Upper lobe of right lung (tissue), 1 donor: ENCODE measurements around the gene CMKLR1. TPM values are rescaled to one million over a fixed set of nuclear protein-coding genes. Genes with fewer than 3 reads are reported as not detected.

Source experiments
- ATAC-seq: fragments of 200-7000 bp; cut with Tn5 transposase; one replicate; pipeline ENCODE4 v1.9.1; 2020; ENCODE audit warnings: mild to moderate bottlenecking, moderate library complexity
- DNase-seq: peaks from one replicate; pipeline ENCODE4 v3.0.0-alpha.2; 2020
- H3K27ac ChIP-seq: fragments of 200-600 bp; one replicate; pipeline ENCODE4 v1.8.0; 2022
- H3K27me3 ChIP-seq: fragments of 200-600 bp; one replicate; pipeline ENCODE4 v1.8.0; 2022; ENCODE audit warnings: mild to moderate bottlenecking
- H3K36me3 ChIP-seq: fragments of 200-600 bp; one replicate; pipeline ENCODE4 v1.8.0; 2022
- H3K4me1 ChIP-seq: fragments of 200-600 bp; one replicate; pipeline ENCODE4 v1.8.0; 2022
- H3K4me3 ChIP-seq: fragments of 200-600 bp; one replicate; pipeline ENCODE4 v1.8.0; 2022; ENCODE audit warnings: mild to moderate bottlenecking
- H3K9me3 ChIP-seq: fragments of 200-600 bp; one replicate; pipeline ENCODE4 v1.8.0; 2022
- intact Hi-C: fragments of 100-400 bp; cut with DNase I; formaldehyde crosslinking; loops from one replicate; pipeline ENCODE4 v1.11.0; 2022
- total RNA-seq: library from RNA; stranded (reverse); fragmentation: NEBNext Ultra II Directional; extraction: Animal tissue kit (Norgen Biotek cat#: 25700); gene quantifications from one replicate; pipeline ENCODE4 v1.2.1, GENCODE V29; 2021
- TF ChIP-seq, protein P1 (sequence below): fragments of 200-600 bp; IDR thresholded peaks from one replicate; pipeline ENCODE4 v1.8.0; 2022; ENCODE audit warnings: antibody characterized with exemption
- donor health status: DM: no; HTN: yes; CAD: no; lungs with severe emphysema.

The CMKLR1 gene
- total RNA-seq, 1 donor from 2014 or later = 29.1 TPM

DNA sequence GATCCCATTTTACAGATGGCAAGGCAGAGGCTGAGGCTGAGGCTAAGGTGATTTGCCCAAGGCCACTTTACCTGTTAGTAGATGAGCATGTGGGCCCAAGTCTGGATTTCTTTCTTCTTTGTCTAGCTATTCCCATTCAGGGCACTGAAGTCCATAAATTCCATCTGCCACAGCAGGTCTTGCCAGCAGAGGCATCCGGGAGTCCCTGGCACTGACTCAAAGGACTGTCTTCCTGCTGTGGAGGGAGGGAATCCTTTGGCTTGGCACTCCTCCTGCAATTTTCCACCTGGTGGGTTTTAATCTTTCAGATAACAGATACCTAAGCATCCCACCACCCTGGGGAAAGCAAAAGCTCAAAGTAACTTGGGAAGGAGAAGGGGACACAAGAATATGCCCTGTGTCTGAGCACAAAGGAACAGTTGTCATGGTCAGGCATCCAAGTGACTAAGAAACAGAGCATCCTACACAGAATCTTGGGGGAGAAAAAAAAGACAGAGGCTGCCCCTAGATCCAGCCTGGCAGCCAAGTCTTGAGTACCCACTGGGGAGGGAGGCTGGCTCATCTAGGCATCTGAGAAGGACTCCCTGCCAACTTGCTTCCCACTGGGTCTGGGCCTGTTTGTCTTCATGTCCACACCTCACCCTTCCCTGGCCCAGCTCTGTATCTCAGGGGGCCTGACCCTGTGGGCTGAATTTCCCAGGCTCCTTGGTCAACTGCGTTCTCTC is 35.6 kb upstream of the CMKLR1 start:
- Histone ChIP-seq H3K4me3 (no peak overlapping the region), H3K36me3 (no peaks in the 10 kb centered on the region), H3K9me3 (peaks cover 5% of the 10 kb centered on the region), H3K27ac (no peak overlapping the region), H3K27me3 (no peaks in the 10 kb centered on the region), H3K4me1 (peaks cover 10% of the 10 kb centered on the region)
- DNase-seq (no peak), ATAC-seq (no peak)
- intact Hi-C loops = no loop called here
- TF ChIP-seq, protein P1, sequence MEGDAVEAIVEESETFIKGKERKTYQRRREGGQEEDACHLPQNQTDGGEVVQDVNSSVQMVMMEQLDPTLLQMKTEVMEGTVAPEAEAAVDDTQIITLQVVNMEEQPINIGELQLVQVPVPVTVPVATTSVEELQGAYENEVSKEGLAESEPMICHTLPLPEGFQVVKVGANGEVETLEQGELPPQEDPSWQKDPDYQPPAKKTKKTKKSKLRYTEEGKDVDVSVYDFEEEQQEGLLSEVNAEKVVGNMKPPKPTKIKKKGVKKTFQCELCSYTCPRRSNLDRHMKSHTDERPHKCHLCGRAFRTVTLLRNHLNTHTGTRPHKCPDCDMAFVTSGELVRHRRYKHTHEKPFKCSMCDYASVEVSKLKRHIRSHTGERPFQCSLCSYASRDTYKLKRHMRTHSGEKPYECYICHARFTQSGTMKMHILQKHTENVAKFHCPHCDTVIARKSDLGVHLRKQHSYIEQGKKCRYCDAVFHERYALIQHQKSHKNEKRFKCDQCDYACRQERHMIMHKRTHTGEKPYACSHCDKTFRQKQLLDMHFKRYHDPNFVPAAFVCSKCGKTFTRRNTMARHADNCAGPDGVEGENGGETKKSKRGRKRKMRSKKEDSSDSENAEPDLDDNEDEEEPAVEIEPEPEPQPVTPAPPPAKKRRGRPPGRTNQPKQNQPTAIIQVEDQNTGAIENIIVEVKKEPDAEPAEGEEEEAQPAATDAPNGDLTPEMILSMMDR = no peak

DNA sequence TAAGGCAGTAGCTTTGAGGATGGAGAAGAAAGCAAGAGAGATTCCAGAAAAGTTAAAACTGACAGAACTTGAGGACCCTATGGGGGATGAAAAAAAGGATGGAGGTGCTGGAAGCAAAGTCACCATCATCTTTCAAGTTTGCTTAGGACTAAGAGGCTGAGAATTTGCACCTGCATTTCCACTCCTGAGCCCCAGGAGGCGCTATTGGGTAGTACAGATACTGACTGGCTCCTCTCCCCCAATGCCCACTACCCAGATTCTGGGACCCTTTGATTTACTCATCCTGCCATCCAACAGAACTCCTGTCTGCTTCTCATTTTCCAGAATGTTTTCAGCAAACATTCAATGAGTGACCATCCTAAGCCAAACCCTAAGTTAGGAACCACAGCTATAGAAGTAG is 34.0 kb upstream of the CMKLR1 start:
- Histone ChIP-seq H3K27ac (no peak overlapping the region), H3K4me1 (peaks cover 10% of the 10 kb centered on the region), H3K27me3 (no peaks in the 10 kb centered on the region), H3K9me3 (peaks cover 5% of the 10 kb centered on the region), H3K4me3 (no peak overlapping the region), H3K36me3 (no peaks in the 10 kb centered on the region)
- DNase-seq = no peak
- intact Hi-C loops = no loop called here
- TF ChIP-seq, protein P1 = peak; percentile 12
- ATAC-seq = no peak

DNA sequence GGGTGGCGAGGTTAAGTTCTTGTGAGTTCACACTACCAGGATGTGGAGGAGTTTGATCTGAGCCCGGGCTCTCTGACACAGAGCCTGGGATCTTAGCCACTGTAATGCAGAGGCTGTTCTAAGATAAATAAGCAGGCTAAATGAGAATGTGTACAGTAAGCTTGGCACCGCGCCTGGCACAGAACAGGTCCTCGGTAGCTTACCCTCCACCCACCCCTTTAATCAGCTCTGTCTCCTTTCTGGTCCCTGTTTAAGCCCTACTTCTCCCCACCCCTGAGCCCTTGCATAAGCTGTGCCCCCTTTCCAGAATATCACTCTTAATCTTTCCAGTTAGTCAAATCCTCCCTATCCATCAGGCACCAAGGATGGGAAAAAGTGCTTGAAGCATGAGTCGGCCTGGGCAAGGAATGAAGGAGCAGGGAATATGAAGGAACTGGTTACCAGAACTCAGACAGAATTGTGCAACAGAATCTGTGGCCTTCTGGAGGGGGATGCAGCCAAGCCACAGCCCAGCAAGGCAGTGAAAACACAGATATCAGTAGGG is 32.8 kb upstream of the CMKLR1 start:
- peak; percentile 16 for ATAC-seq
- no peak for DNase-seq
- peaks cover 5% of the 10 kb centered on the region for H3K9me3 ChIP-seq
- no peak overlapping the region for H3K4me3 ChIP-seq
- intact Hi-C loops = no loop called here
- peaks cover 10% of the 10 kb centered on the region for H3K4me1 ChIP-seq
- TF ChIP-seq, protein P1 = no peak
- no peaks in the 10 kb centered on the region for H3K27me3 ChIP-seq
- H3K36me3 ChIP-seq = no peaks in the 10 kb centered on the region
- no peak overlapping the region for H3K27ac ChIP-seq

DNA sequence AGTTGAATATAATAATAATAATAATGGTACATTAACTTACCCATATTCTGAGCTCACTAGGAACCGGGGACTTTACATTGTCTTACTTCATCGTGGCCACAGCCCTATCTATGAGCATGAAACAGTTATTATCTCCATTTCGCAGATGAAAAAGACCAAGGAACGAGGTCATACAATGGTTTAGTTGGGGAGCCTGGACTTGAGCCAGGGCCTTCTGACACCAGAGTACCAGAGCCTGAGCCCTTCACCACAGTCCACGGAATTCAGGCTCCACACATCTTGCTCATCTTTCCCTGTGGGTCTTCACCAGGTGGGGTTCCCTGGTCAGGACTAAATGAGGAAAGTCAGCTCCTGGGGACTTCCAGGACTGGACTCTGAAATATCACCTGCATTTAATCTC is 31.3 kb upstream of the CMKLR1 start:
- peaks cover 10% of the 10 kb centered on the region for H3K4me1 ChIP-seq
- TF ChIP-seq, protein P1 = no peak
- intact Hi-C loops = no loop called here
- no peak overlapping the region for H3K4me3 ChIP-seq
- no peaks in the 10 kb centered on the region for H3K27me3 ChIP-seq
- peaks cover 5% of the 10 kb centered on the region for H3K9me3 ChIP-seq
- DNase-seq (no peak), ATAC-seq (no peak)
- no peak overlapping the region for H3K27ac ChIP-seq
- H3K36me3 ChIP-seq = no peaks in the 10 kb centered on the region

DNA sequence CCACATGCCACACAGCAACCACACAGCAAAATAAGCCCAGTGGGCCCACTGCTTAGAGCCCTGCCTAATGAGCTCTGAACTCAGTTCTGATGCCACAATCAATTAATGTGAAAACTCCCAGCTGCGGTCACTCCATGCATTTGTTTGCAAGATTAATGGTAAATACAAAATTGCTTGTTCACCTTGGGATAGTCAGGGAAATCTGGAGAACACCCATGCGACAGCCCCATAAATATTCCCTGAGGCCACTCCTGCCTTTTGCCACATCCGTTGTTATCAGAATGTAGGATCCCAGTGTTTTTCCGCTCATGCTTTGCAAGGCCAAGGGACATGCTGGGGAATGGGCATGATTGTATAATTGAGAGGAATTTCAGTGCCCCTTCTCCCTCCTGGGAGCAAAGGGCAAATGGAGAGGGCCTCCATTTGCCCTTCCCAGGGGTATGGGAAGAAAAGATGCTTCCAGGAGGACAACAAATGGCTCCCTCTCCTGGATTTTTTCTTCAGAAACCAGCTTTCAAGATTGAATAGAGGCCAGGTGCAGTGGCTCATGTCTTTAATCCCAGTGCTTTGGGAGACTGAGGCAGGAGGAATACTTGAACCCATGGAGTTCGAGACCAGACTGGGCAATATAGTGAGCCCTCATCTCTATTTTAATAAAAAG is 30.8 kb upstream of the CMKLR1 start:
- Histone ChIP-seq H3K4me3 (no peak overlapping the region), H3K36me3 (no peaks in the 10 kb centered on the region), H3K27ac (no peak overlapping the region), H3K9me3 (peaks cover 5% of the 10 kb centered on the region), H3K4me1 (peaks cover 10% of the 10 kb centered on the region), H3K27me3 (no peaks in the 10 kb centered on the region)
- TF ChIP-seq, protein P1 = no peak
- intact Hi-C loops = no loop called here
- DNase-seq (no peak), ATAC-seq (no peak)
